NCI-H510A treated with DMSO at 0.1 percent for 48 hours (cell line): ENCODE measurements around the gene FNDC5.

Experiments used
- DNase-seq: peaks from one replicate; lab custom pipeline; 2025; lab: John Stamatoyannopoulos, UW

The FNDC5 gene

DNA sequence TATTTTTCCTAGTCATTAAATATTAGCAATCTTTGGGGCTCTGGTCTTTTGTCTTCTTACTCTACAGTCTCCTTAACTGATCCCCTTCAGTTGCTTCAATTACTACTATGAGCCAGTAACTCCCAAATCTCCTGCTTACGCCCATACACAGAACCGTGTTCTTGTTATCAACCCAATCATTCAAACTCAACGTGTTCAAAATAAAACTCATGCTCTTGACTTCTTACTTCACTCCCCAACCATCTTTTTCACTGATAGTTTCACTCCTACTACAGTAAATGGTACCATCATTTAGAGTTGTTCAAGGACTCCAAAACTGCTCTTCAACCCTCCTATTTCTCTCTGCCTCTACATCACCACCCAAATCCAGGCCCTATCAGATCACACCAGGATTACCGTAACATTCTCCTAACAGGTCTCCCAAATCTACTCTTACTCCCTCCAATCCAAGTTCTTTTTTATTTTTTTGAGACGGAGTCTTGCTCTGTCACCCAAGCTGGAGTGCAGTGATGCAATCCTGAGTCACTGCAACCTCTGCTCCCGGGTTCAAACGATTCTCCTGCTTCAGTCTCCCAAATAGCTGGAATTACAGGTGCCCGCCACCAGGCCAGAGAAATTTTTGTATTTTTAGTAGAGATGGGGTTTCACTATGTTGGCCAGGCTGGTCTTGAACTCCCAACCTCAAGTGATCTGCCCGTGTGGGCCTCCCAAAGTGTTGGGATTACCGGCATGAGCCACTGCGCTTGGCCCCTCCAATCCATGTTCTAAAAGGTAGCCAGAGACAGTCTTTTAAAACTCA, 56.6 kb downstream of the FNDC5 start:
- no peak for DNase-seq
